SK-N-SH treated with all-trans-retinoic acid at 6 μM for 48 hours (cell line): ENCODE measurements around the gene CRLF1.

ENCODE experiments used
- ZFP3 ChIP-seq: fragments of 250-450 bp; sonication (Bioruptor Pico); IDR thresholded peaks from 2 replicates; pipeline ENCODE4 v1.5.0; 2020; ENCODE audit warnings: mild to moderate bottlenecking, moderate library complexity
- ZFP30 ChIP-seq: fragments of 450-650 bp; formaldehyde crosslinking; IDR thresholded peaks from 2 replicates; pipeline ENCODE4 v1.5.0; 2022; ENCODE audit warnings: mild to moderate bottlenecking, moderate library complexity

- no peak for TF ChIP-seq ZFP30 (CRISPR knock-in tag)
- TF ChIP-seq ZFP3: no peak
Observed at GRCh38 chr19:18558202-18558555, 48.4 kb downstream of the CRLF1 start.
